Measurements from ENCODE around the gene NDUFAF2.

The NDUFAF2 gene

DNA sequence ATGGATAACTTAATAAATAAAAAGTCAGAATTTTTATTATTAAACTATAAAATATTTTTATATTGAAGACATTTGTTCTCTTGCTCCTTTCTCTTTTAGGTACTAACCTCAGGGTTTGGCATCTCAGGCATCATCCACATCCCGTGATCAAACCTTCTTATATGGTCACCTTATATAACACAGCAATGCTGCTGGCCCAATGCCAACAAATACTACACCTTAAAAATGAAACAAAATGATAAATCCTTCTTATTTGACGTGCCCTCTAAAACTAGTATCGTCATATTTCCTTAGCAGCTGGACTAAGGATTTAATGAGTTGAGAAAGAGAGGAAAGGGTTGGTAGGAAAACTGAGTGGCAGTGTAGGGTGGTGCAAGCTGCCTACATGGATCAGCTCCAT lies 56.6 kb downstream of the NDUFAF2 start:
- H3K4me3 ChIP-seq = no peak overlapping the region
- no peak for DNase-seq (ENCODE audit: low spot score)
- TF ChIP-seq CTCF (IDR thresholded peaks at IDR 0.05) = no peak
- H3K27ac ChIP-seq = no peak overlapping the region

GRCh38 chr5:61002611-61003355 lies 57.8 kb downstream of the NDUFAF2 start:
- H3K27ac ChIP-seq = no peak overlapping the region
- no peak overlapping the region for H3K4me3 ChIP-seq
- no peak for DNase-seq (ENCODE audit: low spot score)
- TF ChIP-seq CTCF (IDR thresholded peaks at IDR 0.05) = no peak

DNA sequence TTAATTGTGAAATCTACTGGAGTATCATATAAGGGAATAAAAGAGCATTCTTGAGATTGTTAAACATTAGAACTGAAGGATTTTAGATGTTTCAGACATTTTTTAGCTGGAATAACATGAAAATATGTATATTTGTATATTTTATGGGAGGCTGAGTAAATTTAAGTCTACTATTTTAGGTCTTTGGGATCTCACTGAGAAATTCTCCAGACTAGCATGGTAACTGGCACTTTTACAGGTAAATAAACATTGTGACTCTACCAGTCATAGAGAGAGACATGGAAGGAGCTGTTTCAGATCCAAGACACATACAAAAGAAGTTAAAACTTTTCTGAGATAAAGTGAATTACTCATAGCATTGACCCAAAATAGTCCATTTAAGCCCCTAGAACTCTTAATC lies 59.4 kb downstream of the NDUFAF2 start:
- Histone ChIP-seq H3K27ac (peak overlapping the region in 1 of 2 donors; percentile 46), H3K4me3 (no peak overlapping the region)
- TF ChIP-seq CTCF (IDR thresholded peaks at IDR 0.05) = no peak
- no peak for DNase-seq (ENCODE audit: low spot score)

DNA sequence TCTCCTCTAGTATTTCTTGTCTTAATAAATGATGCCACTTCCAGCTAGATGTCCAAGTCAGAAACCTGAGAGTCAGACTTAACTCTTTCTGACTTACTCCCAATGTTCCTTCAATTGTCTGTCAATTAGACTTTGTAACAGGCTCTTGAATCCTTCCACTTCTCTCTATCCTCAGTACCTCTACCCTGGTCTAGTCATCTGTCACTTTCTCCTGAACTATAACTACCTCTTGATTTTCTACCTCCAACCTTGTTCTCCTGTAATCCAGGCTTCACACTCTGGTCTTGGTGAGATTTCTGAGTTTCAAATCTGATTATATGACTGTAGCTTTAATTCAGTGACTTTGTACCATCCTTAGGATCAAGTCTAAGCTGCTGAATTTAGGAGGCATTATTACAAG lies 64.9 kb downstream of the NDUFAF2 start:
- Histone ChIP-seq H3K27ac (no peak overlapping the region), H3K4me3 (no peak overlapping the region)
- no peak for DNase-seq (ENCODE audit: low spot score)
- no peak for TF ChIP-seq CTCF (IDR thresholded peaks at IDR 0.05)

DNA sequence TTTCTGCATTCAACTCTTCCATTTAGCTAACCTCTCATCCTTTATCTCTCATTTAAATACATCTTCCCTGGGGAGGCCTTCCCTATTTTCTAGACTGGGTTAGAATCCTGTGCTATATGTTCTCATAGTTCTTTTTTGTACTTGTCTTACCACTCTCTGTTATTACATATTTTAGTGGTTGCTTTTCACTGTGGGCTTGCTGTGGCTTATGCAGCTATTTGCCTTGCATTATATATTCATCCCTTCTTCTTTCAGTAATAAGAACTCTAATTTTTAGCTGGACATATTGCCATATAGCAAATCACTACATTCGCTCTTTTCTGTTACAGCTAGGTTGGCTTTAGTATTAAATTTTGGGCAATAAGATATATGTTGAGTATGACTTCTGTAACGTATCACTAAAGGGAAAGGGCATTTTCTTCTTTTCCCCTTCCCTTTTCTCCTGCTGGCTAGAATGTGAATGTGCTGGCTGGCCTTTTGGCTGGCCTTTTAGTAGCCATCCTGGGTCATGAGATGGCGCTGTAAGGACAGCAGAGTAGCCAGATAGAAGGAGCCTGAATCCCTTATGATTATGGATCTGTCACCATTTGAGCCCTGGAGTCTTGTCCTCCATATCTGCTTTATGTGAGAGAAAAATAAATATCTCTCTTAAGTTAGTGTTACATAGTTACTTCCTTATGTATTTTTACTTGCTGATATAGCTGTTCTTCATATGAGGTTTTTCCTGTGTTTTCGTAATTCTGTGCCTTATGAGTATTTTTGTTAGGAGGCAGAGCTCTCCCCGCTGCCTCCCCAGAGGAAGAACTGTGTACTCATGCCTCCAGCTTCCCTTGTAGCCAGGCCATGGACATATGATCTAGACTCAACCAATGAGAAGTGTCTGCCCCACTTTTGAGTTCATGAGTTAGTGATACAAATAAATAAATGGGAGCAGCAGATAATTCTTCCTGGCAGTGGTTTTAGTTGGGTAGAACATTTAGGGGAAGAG lies 65.8 kb downstream of the NDUFAF2 start:
- no peak overlapping the region for H3K27ac ChIP-seq
- DNase-seq (ENCODE audit: low spot score) = no peak
- TF ChIP-seq CTCF (IDR thresholded peaks at IDR 0.05) = no peak
- no peak overlapping the region for H3K4me3 ChIP-seq

DNA sequence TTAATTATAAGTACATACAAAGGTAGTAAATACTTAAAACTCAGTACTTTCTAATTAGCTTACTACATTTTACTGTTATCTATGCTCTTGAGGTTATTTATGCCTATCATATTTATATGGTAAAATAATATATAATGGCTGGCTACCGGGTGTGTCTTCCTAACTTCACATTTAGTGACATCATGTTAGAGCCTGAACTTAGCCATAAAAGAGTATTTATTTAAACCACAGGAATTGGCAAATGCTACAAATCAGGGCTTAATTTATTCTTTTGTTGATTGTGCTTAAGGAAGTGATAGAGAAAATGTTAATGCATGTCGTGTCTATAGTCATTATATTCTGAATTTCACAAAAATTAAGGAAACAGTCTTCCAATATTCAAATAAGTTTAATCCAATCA lies 73.1 kb downstream of the NDUFAF2 start:
- Histone ChIP-seq H3K27ac (no peak overlapping the region), H3K4me3 (no peak overlapping the region)
- no peak for TF ChIP-seq CTCF (IDR thresholded peaks at IDR 0.05)
- no peak for DNase-seq (ENCODE audit: low spot score)

Measured in coronary artery (tissue), 2 donors.